ENCODE results near the gene TP73. TPM values are rescaled to one million over a fixed set of nuclear protein-coding genes. Genes with fewer than 3 reads are reported as not detected.

The TP73 gene
- polyA plus RNA-seq, 1 donor from 2014 or later = not detected

DNA sequence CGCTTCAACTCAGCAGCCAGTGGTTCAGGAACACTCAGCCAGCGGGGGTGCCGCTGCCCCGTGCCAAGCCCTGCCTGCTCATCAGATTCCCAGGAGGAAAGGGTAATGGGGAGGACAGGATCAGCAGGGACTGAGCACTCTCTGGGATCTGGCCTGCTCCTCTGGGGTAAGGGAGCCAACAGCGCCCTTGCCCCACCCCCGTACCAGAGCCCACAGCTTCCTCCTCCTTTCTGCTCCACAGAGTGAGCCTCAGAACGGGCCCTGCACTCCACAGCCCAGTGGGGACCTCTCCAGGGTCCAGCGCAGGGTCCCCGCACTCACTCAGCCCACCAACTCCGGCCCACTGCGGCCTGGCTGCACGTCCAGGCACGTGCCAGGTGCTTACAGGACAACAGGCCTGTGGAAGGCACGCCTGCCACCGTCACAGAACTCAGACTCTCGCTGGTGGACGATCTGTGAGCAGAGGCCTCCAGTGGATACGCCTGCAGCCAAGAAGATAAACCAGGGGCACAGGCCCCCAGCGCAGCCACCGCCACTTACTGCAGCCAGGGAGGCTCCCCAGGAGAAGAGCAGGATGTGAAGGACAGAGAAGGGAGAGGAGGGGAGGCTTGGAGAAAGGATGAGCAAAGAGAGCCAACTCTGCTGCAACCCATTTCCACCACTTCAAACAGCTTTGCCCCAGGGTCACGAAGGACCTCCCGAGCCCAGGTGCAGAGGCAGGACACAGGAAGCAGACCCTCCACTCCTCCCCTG lies 43.1 kb upstream of the TP73 start:
- no peak for TF ChIP-seq MXI1 (conservative IDR thresholded peaks at IDR 0.05; ENCODE audit: poor library complexity, severe bottlenecking)
- TF ChIP-seq SMC3 (conservative IDR thresholded peaks at IDR 0.05; ENCODE audit: poor library complexity) = no peak
- TF ChIP-seq, protein P1, sequence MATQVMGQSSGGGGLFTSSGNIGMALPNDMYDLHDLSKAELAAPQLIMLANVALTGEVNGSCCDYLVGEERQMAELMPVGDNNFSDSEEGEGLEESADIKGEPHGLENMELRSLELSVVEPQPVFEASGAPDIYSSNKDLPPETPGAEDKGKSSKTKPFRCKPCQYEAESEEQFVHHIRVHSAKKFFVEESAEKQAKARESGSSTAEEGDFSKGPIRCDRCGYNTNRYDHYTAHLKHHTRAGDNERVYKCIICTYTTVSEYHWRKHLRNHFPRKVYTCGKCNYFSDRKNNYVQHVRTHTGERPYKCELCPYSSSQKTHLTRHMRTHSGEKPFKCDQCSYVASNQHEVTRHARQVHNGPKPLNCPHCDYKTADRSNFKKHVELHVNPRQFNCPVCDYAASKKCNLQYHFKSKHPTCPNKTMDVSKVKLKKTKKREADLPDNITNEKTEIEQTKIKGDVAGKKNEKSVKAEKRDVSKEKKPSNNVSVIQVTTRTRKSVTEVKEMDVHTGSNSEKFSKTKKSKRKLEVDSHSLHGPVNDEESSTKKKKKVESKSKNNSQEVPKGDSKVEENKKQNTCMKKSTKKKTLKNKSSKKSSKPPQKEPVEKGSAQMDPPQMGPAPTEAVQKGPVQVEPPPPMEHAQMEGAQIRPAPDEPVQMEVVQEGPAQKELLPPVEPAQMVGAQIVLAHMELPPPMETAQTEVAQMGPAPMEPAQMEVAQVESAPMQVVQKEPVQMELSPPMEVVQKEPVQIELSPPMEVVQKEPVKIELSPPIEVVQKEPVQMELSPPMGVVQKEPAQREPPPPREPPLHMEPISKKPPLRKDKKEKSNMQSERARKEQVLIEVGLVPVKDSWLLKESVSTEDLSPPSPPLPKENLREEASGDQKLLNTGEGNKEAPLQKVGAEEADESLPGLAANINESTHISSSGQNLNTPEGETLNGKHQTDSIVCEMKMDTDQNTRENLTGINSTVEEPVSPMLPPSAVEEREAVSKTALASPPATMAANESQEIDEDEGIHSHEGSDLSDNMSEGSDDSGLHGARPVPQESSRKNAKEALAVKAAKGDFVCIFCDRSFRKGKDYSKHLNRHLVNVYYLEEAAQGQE (IDR thresholded peaks at IDR 0.05; ENCODE audit: borderline replicate concordance) = no peak
- no peak for TF ChIP-seq RAD21 (conservative IDR thresholded peaks at IDR 0.05)
- TF ChIP-seq, protein P2, sequence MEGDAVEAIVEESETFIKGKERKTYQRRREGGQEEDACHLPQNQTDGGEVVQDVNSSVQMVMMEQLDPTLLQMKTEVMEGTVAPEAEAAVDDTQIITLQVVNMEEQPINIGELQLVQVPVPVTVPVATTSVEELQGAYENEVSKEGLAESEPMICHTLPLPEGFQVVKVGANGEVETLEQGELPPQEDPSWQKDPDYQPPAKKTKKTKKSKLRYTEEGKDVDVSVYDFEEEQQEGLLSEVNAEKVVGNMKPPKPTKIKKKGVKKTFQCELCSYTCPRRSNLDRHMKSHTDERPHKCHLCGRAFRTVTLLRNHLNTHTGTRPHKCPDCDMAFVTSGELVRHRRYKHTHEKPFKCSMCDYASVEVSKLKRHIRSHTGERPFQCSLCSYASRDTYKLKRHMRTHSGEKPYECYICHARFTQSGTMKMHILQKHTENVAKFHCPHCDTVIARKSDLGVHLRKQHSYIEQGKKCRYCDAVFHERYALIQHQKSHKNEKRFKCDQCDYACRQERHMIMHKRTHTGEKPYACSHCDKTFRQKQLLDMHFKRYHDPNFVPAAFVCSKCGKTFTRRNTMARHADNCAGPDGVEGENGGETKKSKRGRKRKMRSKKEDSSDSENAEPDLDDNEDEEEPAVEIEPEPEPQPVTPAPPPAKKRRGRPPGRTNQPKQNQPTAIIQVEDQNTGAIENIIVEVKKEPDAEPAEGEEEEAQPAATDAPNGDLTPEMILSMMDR (IDR thresholded peaks at IDR 0.05; ENCODE audit: poor library complexity, severe bottlenecking) = no peak
- no peak for TF ChIP-seq POLR2AphosphoS5 (IDR thresholded peaks at IDR 0.05)
- TF ChIP-seq EP300 (conservative IDR thresholded peaks at IDR 0.05; ENCODE audit: poor library complexity, severe bottlenecking) = no peak
- no peak for TF ChIP-seq EZH2 (IDR thresholded peaks at IDR 0.05; ENCODE audit: borderline replicate concordance, insufficient read depth, low read length, poor library complexity, severe bottlenecking)
- no peak for TF ChIP-seq TAF1 (IDR thresholded peaks at IDR 0.05; ENCODE audit: low read depth)
- H3K9ac ChIP-seq (ENCODE audit: low read length) = no peak overlapping the region
- H2AFZ ChIP-seq (ENCODE audit: low read depth, low read length) = no peak overlapping the region
- H3K9me3 ChIP-seq (ENCODE audit: low read length) = no peaks in the 10 kb centered on the region
- no peaks in the 10 kb centered on the region for H3K79me2 ChIP-seq (replicated peaks; ENCODE audit: insufficient read depth, low read length)
- H4K20me1 ChIP-seq (ENCODE audit: insufficient read depth) = no peaks in the 10 kb centered on the region
- no peaks in the 10 kb centered on the region for H3F3A ChIP-seq (ENCODE audit: insufficient read depth, low read length, poor library complexity, severe bottlenecking)
- H3K9me2 ChIP-seq (ENCODE audit: insufficient read depth, low read length) = no peaks in the 10 kb centered on the region
- H3K36me3 ChIP-seq (ENCODE audit: insufficient read depth, low read length) = no peaks in the 10 kb centered on the region
- H3K4me3 ChIP-seq (ENCODE audit: low read length) = no peak overlapping the region
- no peak overlapping the region for H3K27ac ChIP-seq (ENCODE audit: low read length)
- no peak overlapping the region for H3K4me2 ChIP-seq (ENCODE audit: low read length)
- peaks cover 8% of the 10 kb centered on the region for H3K27me3 ChIP-seq (ENCODE audit: insufficient read depth, low read depth, low read length)

DNA sequence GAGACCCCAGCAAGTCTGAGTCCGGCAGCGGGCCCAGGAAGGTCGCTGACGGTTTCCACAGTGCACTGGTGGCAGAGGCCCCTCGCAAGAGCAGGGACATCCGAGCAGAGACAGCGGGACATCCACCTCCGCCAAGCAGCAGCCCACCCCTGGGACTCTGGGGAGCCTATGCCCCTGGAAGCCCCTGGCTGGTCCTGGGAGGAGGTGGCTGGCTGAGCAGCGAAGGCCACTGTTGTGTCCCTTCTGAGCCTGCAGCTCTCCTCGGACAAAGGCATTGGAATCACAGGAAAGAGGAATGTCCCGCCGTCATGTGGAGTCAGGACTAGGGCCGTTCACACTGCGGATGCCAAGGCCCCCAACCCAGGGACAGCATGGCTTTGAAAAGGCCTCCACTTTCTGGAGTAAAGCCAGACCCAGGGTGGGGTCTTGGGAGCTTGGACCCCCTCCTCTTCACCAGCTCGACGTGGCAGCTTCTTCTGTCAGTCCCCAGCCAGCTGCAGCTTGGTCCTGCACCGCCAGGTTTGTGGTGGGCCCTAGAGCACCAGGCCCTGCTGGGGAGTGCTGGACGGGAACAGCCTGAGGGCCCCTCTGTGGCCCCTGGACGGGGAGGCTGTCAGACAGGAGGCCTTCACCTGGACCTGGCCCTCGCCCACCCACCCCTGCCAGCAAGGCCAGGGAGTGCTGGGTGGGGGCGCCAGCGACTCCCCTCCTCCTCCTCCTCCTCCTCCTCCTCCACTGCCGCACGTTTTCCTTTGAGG lies 42.4 kb upstream of the TP73 start:
- Histone ChIP-seq H3K27ac (ENCODE audit: low read length) (no peak overlapping the region), H3K4me3 (ENCODE audit: low read length) (peak overlapping the region; percentile 70), H3K79me2 (replicated peaks; ENCODE audit: insufficient read depth, low read length) (no peaks in the 10 kb centered on the region), H3K4me2 (ENCODE audit: low read length) (no peak overlapping the region), H3K9me3 (ENCODE audit: low read length) (no peaks in the 10 kb centered on the region), H3K27me3 (ENCODE audit: insufficient read depth, low read depth, low read length) (peaks cover 8% of the 10 kb centered on the region), H3K36me3 (ENCODE audit: insufficient read depth, low read length) (no peaks in the 10 kb centered on the region), H3F3A (ENCODE audit: insufficient read depth, low read length, poor library complexity, severe bottlenecking) (no peaks in the 10 kb centered on the region), H3K9ac (ENCODE audit: low read length) (no peak overlapping the region), H4K20me1 (ENCODE audit: insufficient read depth) (no peaks in the 10 kb centered on the region), H3K9me2 (ENCODE audit: insufficient read depth, low read length) (no peaks in the 10 kb centered on the region), H2AFZ (ENCODE audit: low read depth, low read length) (no peak overlapping the region)
- TF ChIP-seq, protein P1 (IDR thresholded peaks at IDR 0.05; ENCODE audit: borderline replicate concordance) = no peak

Data from neural cell (in vitro differentiated cells).